GM18519 (cell line): Measurements from ENCODE around the gene APBA1.
"Not testable (repeated sequence)": the region's sequence is repeated elsewhere in the genome, so short reads cannot be mapped to it uniquely, and the experiment has no call there.

ENCODE experiments used
- ATAC-seq: cut with Tn5 transposase; IDR thresholded peaks from one replicate; pipeline ENCODE4 v1.9.1; 2021; ENCODE audit warnings: mild to moderate bottlenecking, moderate library complexity; ENCODE audit not compliant: unreplicated experiment, low FRiP score

The APBA1 gene

DNA sequence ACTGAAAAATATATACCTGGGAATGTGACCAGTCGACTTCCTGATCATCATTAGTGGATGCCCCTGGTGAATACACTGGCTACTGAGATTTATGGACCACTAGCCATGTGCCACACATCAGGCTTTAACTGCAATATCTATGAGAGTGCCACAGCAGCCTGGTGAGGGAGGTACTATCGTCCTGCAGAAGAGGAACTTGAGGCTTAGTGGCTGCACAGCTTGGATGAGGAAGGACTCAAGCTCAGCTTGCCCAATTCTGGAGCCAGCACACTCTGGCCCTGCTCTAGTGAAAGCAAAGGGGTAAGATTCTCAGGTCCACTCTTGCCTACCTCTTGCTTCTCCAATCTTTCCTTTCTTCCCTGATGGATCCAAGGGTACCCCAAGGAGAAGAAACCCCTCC, 217.8 kb downstream of the APBA1 start:
- no peak for ATAC-seq

GRCh38 chr9:69453746-69454145, 218.4 kb downstream of the APBA1 start:
- no peak for ATAC-seq

- ATAC-seq: no peak
Measured at GRCh38 chr9:69452110-69452782, 219.9 kb downstream of the APBA1 start.

- no peak for ATAC-seq
Measured at GRCh38 chr9:69446496-69446895, 225.7 kb downstream of the APBA1 start.

- ATAC-seq: no peak
Measured at GRCh38 chr9:69445251-69445650, 226.9 kb downstream of the APBA1 start.

DNA sequence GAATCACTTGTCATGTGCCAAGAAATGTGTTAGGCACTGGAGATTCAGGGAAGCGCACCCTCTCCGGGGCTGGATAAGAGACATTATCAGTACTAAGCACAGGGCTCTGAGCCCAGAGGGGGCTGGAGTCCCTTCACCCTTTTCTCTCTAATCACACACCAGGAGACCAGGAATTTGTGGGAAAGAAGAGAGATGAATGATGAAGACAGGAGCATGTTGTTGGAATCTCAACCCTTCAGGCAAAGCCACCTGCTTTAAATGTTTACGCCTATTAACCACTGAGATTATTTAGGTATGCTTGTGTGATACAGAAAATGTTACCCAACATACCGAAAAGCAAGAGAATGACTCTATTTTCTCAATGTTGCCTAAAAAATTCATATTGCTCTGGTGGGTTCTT, 227.4 kb downstream of the APBA1 start:
- ATAC-seq: no peak

GRCh38 chr9:69444021-69444420, 228.2 kb downstream of the APBA1 start:
- no peak for ATAC-seq

DNA sequence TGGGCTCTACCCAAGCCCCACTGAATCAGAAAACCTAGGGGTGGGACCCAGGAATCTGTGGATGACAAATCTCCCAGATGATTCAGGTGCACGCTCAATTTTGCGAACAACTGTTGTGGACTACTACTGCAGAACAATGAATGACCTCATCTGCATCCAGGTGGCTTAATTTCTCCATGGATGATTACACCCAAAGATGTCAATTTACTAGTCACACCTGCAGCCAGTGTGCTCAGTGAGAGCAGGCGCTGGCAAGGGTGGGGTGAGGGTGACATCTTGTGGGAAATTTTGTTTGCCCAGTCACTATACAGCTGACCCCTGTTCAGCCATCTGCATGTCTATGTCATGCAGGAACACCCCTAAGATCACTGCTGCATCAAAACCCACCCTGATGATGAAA, 229.0 kb downstream of the APBA1 start:
- no peak for ATAC-seq

- no peak for ATAC-seq
Measured at GRCh38 chr9:69442486-69442885, 229.7 kb downstream of the APBA1 start.

- ATAC-seq: not testable (repeated sequence)
Measured at GRCh38 chr9:69440254-69440955, 231.8 kb downstream of the APBA1 start.

- ATAC-seq: not testable (repeated sequence)
Measured at GRCh38 chr9:69439654-69440053, 232.5 kb downstream of the APBA1 start.

GRCh38 chr9:69433968-69434367, 238.2 kb downstream of the APBA1 start:
- ATAC-seq: no peak

DNA sequence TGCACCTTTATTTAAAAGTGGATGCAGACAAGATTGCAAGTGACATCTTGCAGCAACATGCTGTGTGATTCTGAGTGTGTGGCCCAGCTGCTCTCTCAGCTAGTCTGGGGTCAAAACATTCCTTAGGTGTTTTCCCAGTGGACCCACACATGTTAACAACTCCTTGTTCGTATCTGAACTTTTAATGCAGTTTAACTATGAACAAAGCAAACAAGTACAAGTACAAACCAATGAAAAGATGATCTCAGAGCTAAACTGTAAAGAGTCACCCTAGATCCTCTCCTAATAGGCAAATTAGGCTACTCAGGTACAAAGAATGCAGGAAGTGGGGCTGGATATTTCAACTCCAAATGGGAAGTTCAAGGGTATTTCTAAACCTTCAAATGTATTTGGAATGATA, 238.8 kb downstream of the APBA1 start:
- no peak for ATAC-seq

DNA sequence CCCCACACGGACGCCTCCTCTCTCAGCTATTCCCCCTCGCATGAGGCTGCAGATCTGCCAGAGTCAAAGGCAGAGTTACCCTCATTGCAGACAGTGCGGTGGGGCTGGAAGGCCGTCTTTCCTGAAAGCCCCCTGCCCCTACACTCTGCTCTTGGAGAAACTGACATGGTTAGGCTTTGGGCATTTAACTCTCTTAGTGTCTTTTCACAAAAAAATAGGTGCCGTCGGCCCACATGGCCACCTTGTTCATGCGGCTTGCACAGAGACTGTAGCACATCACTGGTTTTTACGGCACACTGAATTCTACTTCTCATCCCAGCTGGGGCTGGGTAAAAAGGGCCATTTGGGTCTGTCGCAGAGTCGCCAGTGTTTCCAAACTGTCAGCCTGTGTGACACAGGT, 239.5 kb downstream of the APBA1 start:
- ATAC-seq: no peak

DNA sequence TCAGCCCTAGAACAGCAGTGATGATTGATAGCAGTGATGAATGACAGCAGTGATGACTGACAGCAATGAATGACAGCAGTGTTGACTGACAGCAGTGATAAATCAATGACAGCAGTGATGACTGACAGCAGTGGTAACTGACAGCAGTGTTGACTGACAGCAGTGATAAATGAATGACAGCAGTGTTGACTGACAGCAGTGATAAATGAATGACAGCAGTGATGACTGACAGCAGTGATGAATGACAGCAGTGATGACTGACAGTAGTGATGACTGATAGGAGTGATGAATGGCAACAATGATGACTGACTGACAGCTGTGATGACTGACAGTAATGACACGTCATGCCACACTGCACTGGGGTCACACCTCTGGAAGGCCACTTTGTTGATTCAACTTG, 240.4 kb downstream of the APBA1 start:
- no peak for ATAC-seq

- no peak for ATAC-seq
Measured at GRCh38 chr9:69431203-69431602, 241.0 kb downstream of the APBA1 start.

- no peak for ATAC-seq
Measured at GRCh38 chr9:69430206-69430605, 242.0 kb downstream of the APBA1 start.

GRCh38 chr9:69429281-69429680, 242.9 kb downstream of the APBA1 start:
- no peak for ATAC-seq

DNA sequence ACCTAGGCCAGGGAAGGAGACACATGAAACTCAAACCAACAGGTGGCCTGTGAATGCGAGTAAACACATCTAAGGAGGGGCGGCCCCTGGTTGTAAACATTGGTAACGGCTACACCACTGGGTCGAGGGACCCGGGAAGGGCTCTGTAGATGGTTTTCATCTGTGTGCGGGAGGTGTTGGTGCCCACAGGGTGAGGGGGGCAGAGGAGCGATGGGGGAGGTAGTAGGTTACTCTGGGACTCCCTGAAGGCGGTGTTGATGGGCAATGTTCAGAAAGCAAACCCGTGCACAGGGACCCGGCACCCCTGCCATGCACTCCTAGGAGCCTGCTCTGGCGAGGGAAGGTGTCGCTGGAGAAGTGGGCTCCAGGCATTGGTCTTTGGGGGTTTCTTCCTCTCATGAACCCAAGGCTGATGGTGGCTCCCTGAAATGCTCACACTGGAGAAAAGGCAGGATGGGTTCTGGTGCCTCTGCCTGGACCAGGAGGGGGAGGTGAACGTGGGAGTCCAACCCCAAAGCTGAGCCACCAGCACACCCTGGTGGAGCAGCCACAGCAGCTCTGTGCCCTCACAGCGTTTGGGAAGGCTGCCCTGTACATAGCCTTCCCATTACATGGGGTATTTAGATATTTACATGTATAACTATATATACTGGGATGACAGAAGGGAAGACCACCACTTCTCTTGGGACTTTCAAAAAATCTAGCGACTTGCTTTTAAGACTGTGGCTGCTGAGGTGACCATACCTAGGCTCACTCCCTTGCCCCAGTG, 244.0 kb downstream of the APBA1 start:
- no peak for ATAC-seq

DNA sequence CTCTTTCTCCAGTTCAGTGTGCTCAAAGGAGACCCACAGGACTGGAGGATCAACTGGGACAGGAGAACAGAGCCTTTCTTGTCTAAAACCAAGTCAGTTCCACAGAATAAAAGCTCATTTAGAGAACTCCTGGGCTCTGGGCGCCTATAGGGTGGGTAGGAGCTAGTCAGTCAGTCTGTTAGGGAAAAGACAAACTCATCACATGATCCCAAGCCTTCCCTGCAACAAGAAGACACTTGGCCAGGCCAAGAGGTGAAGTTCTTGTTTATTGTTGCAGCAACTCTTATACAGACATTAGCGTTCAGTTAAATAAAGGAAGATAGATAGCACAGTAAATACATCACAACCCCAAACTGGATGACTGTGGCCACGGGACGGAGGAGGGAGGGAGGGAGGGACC, 244.9 kb downstream of the APBA1 start:
- no peak for ATAC-seq

- no peak for ATAC-seq
Measured at GRCh38 chr9:69425136-69425801, 246.9 kb downstream of the APBA1 start.
